Fibroblast of skin of right quadriceps (primary cell): Measurements from ENCODE around the gene PTPRN.

ENCODE experiments used
- DNase-seq: peaks from one replicate; pipeline ENCODE4 v3.0.0-alpha.2; 2013

PTPRN gene

DNA sequence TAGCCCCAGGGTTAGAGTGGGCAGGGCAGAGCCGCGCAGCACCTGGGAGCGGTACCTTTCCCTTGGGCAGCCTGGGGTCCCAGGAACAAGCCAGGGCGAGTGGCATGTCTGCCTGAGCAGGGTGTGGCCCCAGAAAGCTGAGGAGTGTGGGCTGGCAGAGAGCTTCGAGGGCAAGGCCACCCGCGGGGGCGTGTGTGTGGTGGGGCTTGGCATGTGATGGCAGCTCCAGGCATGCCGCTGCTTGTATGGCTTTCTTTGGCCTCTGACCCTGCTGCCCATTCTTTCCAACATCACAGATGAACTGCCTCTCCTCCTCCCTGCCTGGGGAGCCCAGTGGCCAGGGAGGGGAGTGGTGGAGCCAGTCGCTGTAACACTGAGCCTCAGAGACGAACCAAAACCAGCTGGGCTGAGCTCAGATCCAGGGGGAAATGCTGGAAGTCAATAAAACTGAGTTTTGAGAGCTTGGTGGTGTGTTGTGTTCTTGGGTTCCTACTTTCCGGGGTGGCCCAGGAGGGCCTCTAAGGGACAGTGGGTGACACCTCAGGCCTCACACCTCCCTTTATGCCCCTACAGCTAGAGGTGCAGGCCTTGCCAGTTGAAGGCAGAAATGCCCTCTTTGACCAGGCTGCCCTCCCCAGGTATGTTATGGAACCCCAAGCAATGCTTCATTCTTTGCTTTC is 22.6 kb downstream of the PTPRN start:
- DNase-seq, result no peak

DNA sequence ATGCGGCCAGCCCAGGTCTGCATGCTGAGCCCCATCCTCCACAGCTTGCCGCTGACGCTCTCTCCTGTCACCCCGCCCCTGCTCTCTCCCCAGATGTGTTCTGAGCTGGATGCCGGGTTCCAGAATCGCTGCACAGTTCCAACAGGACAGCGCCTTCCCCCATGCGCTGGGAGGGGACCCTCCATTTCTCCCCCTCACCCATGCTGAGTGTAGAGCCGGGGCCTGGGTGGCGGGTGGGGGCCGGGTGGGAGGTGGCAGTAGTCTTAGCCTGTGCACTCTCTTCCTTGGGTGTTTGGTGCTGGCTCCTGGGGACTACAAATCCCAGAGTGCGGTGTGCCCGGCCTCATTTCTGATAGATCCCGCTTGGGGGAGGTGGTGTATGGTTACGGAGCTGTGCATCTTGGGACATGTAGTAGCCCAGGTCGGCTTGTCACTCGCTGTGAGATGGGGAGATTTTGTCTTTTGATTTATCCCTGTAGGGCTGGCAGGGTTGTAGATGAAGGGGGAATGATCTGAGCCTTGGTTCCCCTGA is 23.2 kb downstream of the PTPRN start:
- peak; percentile 71 for DNase-seq

DNA sequence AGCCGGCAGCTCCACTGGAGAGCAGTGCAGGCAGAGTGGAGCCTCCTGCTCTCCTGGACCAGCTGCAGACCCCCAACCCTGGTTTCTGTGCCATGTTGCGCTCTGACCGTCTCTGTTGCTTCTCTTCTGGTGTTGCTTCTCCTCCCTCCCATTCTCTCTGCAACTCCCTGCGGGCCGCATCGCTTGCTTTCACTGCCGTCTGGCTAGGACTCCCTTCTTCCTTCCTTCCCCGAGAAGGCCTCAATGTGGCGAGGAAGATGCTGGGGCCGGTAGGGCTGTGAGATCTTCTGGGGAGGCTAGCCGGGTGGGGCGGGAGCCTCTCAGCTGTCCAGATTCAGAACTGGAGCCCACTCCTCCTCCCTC is 23.8 kb downstream of the PTPRN start:
- DNase-seq, result no peak

DNA sequence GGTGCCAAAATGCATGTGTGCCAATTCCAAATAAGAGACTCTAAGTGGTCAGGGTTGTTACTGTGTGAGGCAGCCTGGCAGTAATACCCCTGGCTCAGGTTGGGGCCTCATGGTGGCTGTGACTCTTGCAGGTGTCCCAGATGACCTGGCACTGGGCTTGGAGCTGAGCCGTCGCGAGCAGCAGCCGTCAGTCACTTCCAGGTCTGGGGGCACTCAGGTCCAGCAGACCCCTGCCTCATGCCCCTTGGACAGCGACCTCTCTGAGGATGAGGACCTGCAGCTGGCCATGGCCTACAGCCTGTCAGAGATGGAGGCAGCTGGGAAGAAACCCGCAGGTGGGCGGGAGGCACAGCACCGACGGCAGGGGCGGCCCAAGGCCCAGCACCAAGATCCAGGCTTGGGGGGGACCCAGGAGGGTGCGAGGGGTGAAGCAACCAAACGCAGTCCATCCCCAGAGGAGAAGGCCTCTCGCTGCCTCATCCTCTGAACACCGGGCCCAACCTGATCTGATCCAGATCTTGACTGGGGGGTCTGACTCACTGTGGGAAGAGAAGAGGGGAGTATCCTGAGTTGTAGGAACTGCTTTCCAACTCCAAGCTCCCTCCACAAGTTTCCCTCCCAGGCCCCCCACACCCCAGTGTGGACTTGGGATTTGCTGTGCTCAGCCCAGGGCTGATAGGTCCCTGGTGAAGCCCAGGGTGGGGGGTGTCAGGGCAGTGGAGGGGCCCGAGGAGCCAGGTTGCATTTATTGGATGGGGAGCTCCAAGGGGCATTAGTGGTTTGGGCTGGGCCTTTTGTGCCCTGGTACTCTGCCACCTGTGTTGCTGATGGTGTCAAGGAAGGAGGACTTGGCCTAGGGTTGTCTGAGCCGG is 24.5 kb downstream of the PTPRN start:
- DNase-seq, result no peak

DNA sequence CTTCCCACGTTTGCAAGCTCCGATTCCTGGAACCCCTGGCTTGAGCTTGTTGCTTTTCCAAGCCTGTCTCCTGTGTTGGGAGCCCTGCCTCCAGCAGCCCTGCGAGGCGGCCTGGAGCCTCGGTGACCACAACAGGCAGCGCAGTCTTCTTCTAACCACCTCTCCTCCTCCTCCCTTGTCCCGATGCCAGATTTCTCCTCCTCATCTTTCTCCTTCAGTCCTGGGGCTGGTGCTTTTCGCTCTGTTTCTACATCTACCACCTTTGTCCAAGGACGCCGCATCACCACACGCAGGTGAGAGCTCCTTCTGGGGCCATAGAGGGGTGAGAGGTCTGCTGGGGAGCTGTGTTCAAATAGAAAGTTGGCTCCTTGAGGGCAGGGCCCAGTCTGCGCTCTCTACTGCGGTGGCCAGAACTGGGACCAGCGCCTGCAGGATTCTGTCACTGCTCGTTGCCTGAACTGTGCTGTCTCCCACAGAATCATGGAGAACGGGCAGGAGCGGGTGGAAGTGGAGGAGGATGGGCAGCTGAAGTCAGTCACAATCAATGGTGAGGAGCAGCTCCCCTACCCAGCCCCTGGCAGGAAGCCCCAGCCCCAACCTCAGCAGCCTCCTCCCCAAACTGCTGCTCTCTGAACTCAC is 26.1 kb downstream of the PTPRN start:
- no peak for DNase-seq

DNA sequence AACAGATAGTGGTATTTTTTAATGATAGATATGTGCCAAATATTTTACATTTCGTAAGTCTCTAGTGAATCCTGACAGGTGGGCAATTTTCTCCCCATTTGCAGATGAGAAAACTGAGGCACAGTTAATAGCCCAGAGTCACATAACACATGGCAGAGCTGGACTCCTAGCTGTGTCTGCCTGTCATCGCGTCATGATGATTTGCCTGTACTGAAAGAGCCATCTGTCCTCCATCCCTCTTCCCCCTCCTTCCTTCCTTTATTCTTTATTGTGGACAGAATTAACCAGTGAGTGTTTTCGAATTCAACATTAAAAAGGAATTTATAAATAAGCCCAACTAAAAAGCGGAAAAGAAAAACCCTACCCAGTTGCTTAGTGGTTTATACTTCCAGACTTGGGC is 26.8 kb downstream of the PTPRN start:
- no peak for DNase-seq

DNA sequence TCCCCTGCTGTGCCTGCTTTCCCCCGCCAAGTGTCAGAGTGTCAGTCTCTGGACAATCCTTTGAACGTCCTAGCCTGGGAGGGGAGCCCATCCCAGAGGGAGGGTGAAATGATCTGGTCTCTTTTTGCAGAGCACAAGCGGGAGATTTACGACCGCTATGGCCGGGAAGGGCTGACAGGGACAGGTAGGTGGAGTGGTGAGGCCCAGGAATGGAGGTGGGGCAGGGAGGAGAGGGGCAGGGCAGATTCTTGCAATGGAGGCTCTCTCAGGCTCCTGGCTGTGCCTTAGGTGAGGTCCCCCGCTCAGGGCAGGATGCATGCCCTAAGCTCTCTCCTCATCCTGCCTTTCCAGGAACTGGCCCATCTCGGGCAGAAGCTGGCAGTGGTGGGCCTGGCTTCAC is 27.6 kb downstream of the PTPRN start:
- no peak for DNase-seq

DNA sequence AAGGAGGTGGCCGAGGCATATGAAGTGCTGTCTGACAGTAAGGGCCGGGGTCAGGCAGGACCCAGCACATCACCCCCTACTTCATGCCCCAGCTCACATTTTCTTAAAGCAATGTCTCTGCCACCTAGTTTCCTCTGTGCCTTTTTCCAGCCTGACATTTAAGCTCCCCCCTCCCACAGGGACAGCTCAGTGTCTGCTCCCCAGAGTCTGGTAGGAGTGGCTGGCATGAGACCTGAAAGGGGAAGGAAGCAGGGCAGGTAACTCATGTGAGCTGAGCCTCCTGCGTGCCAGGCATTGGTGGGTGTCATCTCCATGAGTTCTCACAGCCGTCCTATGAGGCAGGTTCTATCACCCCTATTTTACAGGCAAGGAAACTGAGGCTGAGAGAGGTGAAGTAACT is 28.6 kb downstream of the PTPRN start:
- no peak for DNase-seq

DNA sequence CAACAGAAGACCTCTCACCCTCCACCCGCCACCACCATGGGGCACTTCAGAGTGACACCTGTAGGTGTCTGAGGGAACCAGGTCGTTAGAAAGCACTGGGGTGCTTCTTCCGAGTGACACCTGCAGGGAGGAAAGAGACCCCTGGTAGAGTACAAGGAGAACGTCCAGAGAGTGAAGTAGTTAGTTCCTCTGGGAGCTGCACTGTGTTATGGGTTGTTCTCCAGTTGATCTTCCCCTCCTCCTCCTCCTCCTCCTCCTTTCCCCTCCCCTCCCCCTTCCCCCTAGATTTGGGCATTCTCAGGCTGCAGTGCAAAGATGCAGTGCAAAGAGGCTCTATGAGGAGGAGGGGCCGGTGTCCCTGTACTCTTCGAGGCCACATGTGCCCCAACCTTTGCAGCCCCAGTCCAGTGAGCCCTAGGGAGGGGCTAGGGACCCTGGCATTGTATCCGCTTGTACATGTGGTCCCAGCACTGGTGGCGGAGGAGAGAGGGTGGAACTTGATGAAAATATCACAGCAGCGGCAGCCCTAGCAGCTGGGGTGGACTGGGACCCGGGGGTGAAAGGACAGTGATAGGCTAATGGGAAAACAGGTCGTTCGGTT is 29.2 kb downstream of the PTPRN start:
- DNase-seq, result no peak

DNA sequence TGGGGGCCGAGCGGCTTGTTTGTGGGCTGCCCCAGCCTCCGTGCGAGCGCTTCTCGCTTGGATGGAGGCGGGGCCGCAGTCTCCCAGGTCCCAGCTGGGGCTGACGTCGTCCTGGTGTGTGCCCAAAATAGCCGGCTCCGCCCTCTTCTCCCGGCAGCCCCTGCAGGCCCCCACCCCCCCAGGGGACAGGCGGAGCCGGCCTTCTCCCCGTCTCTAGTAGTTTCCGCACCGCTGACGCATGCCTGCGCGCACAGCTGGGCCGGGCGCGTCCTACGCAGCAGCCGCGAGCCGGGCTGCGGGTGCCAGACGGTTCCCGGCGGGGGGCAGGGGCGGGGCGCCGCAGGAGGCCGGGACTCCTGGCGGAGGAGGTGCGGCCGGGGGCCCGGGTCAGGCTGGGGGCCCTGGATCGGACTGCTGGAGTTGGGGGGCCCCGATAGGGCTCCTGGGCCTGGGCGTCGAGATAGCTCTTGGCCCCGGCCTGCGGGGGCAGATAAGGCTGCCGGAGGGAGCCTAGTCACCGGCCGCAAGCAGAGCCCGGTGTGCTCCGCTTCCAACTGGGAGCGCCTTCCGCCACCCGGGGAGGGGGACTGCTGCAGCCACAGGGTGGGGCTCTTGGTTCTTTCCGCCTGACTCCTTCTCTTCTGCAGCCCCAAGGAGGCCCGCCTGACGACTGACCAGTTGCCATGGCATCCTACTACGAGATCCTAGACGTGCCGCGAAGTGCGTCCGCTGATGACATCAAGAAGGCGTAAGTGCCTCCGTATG is 29.9 kb downstream of the PTPRN start, which contains the start of gene DNAJB2:
Gene DNAJB2, plus strand, starts transcription at position 216 of the 765 bp plus-strand sequence. Its CDS starts 468 bp downstream, at position 684.
- DNase-seq, result peak; percentile 100

DNA sequence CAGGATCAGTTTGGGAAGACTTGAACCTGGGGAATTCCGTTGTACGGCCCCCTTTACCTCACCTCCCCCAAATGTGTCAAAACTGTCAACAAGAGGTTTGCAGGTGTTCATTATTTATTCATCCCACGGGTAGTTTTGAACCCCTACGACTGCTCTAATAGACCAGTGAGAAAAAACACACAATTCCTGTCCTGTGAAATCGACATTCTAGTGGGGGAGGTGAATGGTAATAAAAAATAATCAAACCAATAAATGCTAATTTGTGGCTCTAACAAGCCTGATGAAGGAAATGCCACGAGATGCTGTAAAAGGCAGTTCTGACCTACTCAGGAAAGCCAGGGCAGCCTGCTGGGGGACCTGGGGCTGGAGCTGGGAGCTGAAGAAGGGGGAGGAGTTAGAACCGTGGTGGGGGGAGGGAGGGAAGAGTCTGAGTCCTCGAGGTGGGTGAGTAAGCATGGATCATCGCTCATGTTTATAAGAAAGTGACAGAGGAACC is 30.5 kb downstream of the PTPRN start:
- DNase-seq, result no peak

DNA sequence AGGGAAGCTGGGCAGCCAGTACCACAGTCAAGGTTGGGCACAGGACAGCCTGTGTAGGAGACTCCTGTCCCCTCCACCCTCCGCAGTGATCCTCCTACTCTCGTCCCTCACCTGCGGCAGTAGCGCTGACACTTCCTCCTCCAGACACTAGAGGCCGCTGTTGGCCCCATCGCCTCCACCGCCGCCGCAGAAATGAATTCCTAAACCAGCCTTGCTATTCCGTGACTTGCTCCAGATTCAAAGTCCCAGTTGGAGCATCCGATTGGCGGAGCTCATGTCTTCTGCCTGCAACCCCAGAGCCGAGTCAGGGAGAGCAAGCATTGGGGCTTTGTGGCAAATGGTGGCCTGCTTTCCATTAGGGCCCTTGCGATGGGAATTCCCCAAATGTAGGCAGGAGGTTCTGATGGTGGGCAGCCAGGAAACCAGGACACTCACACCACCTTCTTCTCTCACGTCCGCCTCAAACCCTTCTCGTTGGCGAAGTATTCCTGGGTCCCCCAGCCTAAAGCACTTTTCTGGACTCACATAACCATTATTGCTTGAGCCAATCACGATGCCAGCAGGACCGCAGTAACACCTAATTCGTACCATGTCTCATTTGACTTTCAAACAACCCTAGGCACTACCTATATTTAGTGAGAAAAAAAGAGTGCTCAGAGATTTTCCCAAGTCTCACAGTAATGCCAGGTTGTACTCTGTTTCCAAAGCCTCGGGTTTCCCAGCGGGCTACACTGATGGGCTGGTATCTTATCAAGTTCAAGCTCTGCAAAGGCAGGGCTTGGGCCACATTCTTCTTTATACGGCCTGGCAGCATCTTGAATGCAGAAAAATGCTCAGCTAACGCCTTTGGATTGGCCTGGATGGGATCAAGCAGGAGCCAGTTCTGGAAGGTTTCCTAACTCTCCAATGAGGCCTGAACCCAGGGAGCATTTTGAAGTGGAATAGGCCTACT is 31.2 kb downstream of the PTPRN start:
- peak; percentile 83 for DNase-seq

DNA sequence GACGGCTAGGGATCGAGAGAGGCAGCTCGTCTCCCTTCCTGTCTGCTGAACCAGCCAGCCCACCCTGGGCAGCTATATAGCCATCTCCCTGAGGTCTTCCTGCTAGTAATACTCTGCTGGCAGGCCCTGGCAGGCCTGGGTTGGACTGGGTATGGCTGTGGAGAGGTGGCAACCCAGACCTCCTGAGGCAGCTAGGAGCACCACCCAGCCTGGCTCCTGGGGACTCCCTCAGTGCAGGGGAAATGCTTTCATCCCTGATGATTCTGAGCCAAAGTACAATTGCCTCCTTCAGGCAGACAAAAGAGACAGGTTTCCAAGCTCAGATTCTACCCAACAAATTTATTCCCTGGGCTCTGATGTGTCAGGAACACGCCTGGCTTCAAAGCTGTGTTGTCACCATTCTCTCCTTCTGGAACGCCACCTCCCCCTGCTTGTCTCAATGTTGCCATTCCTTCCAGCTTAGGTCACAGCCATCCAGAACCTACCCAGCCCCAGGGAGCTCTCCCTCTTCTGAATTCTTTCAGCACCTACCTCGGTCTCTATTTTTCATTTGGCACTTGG is 34.8 kb downstream of the PTPRN start:
- peak; percentile 86 for DNase-seq

DNA sequence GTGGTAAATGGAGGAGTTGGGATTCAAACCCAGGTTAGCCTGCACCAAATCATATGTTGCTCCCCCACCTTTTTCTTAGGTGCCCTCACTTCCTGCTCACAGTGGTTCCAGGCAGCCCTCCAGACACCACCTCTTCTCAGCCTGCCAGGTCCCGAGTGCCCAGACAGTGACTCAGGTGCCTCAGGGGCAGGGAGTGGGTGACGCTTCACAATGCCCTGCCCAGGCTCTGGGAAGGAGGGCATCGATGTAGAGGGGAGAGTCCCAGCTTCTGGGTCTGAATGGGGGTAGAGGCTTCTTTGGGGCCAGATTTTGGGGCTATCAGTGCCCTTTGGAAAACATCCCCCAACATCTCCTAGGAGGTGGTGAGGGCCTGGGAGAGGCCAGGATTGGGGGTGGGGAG is 35.3 kb downstream of the PTPRN start:
- DNase-seq, result no peak

DNA sequence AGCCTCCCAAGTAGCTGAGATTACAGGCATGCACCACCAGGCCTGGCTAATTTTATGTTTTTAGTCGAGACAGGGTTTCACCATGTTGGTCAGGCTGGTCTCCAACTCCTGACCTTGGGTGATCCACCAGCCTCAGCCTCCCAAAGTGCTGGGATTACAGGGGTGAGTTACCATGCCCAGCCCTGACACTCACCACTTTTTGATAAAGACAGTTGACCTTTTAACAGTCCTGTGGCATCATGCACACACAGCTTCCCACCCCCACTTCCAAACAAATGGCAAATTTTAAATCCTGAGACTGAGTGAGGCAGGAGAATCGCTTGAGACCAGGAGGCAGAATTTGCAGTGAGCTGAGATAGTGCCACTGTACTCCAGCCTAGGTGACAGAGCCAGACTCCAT is 36.2 kb downstream of the PTPRN start:
- DNase-seq, result no peak

DNA sequence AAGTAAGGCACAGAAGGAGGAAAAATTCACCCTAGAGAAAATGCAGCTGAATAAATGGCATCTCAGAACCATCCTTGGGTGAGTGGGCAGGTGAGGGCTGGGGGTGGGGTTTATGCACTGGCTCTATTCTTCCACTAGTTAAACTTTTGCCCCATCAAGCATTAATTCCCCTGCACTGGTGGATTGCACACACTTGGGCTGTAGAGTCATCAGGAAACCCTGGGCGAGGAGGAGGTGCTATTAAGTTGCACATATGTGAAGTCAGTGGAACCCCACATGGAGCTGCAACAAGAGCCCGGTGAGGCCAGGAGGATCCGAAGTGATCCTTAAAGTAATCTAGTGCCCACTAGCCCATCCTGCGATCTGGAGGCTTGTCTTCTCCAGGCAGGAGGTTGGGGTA is 36.8 kb downstream of the PTPRN start:
- no peak for DNase-seq

DNA sequence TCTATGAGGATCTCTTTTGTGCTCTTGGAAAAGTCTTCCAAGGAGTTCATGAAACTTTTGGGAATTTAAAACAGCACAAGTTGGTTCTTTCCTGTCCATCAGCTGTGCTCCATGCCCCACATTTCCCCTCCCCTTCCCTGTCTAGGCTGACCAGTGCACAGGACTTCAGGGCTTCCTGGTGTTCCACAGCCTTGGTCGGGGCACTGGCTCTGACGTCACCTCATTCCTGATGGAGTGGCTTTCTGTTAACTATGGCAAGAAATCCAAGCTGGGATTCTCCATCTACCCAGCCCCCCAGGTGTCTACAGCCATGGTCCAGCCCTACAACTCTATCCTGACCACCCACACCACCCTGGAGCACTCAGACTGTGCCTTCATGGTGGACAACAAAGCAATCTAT is 38.2 kb downstream of the PTPRN start:
- DNase-seq, result no peak

DNA sequence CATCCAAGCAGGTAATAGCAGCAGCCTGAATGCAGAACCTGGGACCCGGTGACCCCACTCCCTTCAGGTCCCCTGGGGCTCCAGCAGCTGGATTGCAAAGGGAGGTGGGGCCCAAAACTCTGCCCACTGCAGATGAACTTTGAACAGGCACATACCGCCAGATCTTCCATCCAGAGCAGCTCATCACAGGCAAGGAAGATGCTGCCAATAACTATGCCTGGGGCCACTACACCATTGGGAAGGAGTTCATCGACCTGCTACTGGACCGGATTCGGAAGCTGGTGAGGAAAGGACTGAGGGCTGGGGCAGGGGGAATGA is 39.2 kb downstream of the PTPRN start:
- no peak for DNase-seq

DNA sequence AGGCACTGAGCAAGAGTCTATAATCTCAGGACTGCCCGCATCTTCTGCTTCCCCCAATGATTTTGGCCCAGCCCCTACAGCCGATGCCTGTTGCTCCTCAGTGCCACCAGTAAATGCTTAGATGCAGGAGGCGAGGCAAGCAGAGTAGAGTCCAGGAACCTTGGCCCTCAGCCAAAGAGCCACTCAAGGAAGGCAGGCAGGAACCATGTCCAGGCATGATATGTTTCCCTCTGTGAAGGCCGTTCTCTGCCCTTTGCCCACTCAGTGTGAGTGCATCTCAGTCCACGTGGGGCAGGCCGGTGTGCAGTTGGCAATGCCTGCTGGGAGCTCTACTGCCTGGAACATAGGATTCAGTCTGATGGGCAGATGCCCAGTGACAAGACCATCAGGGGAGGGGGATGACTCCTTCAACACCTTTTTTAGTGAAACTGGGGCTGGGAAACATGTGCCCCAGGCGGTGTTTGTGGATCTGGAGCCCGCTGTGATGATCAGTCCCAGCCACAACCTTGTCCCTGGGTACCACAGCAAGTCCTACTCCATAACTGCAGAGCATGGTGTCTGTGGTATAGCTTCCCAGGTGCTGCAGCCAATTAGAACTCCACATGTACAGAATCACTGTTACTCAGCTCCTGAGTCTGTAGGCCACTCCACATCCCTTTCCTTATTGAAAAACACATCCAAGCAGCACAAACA is 39.7 kb downstream of the PTPRN start:
- DNase-seq, result no peak

DNA sequence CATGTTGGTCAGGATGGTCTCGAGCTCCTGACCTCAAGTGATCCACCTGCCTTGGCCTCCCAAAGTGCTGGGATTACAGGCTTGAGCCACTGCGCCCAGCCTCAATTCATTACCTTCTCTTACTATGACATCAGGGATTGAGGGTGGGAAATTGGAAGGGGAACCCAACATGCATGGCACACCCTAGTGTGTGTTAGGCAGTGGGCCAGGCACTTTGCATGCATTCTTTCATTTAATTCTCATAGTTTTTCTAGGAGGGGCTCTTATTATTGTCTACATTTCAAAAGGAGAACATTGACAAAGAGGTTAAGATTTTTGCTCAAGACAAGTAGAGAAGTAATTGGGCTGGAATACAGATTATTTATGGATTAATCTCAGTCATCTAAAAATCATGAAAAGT is 40.9 kb downstream of the PTPRN start:
- no peak for DNase-seq
